Neutrophil (primary cell): ENCODE results near the gene PHC2.

ENCODE experiments used
- H3K27ac ChIP-seq: fragments of 200-600 bp; sonication (generic); 2 replicates; pipeline ENCODE4 v1.5.1; 2016; ENCODE audit warnings: mild to moderate bottlenecking, moderate library complexity
- H3K27me3 ChIP-seq: fragments of 200-600 bp; sonication (generic); 2 replicates; pipeline ENCODE4 v1.6.0; 2016; ENCODE audit warnings: mild to moderate bottlenecking
- H3K36me3 ChIP-seq: fragments of 200-600 bp; sonication (generic); 2 replicates; pipeline ENCODE4 v1.5.1; 2017
- H3K4me1 ChIP-seq, 2 experiments: fragments of 200-600 bp in 1 of 2; sonication (generic) in 1 of 2; 1 replicate in 1 of 2; 2 replicates in 1 of 2; pipeline versions ENCODE4 v1.5.1 to v1.6.1; 2013 to 2016; ENCODE audit warnings: low read depth in 1 of 2, low read length in 1 of 2, mild to moderate bottlenecking in 1 of 2, moderate library complexity in 1 of 2; ENCODE audit not compliant: control insufficient read depth in 1 of 2, insufficient read depth in 1 of 2
- H3K4me3 ChIP-seq, 2 experiments: fragments of 200-600 bp in 1 of 2; sonication (generic) in 1 of 2; 1 replicate in 1 of 2; 2 replicates in 1 of 2; pipeline ENCODE4 v1.5.1; 2013 to 2016; ENCODE audit warnings: low read depth in 1 of 2, low read length in 1 of 2, mild to moderate bottlenecking in 1 of 2, moderate library complexity in 1 of 2
- H3K9me3 ChIP-seq: fragments of 200-600 bp; sonication (generic); 2 replicates; pipeline ENCODE4 v1.5.1; 2016
- CTCF ChIP-seq: fragments of 200-600 bp; sonication (generic); IDR thresholded peaks from 2 replicates; pipeline ENCODE4 v1.5.1; 2016; ENCODE audit warnings: antibody characterized with exemption

The PHC2 gene

DNA sequence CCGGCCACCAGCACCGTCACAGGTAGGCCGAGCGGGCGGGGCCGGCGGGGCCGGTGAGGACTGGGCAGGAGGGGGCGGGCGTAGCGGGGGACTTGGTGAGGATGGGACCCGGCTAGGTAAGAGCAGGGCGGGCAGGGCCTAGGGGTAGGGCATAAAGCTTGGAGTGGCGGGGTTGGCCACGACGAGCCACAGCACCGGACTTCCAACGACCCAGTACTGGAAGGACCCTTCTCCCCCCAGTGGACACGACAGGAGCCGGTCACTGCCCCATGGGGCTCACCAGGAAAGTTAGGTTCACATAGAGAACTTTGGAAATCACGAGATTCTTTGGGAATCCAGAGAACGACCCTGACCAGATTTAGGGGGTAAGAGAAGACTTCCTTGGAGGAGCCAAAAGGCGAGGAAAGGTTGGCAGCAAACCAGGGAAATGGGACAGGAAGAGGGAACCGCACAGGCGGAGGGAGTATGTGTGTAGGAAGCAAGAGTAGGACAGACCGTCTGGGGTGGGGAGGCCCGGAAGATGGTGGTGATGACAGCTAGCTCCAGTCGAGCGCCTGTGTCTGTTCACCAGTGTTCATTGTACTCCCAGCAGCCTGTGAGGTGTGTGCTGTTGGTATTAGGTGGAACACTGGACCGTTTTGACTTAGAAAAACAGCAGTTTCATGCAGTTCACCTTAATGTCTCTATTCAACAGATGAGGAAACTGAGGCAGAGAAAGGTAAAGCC lies 154.2 kb downstream of the PHC2 start:
- Histone ChIP-seq H3K9me3 (no peaks in the 10 kb centered on the region), H3K36me3 (peaks cover 63% of the 10 kb centered on the region), H3K27ac (no peak overlapping the region), H3K4me1 (no peaks in the 10 kb centered on the region), H3K4me3 (no peak overlapping the region), H3K27me3 (no peaks in the 10 kb centered on the region)
- no peak for TF ChIP-seq CTCF

DNA sequence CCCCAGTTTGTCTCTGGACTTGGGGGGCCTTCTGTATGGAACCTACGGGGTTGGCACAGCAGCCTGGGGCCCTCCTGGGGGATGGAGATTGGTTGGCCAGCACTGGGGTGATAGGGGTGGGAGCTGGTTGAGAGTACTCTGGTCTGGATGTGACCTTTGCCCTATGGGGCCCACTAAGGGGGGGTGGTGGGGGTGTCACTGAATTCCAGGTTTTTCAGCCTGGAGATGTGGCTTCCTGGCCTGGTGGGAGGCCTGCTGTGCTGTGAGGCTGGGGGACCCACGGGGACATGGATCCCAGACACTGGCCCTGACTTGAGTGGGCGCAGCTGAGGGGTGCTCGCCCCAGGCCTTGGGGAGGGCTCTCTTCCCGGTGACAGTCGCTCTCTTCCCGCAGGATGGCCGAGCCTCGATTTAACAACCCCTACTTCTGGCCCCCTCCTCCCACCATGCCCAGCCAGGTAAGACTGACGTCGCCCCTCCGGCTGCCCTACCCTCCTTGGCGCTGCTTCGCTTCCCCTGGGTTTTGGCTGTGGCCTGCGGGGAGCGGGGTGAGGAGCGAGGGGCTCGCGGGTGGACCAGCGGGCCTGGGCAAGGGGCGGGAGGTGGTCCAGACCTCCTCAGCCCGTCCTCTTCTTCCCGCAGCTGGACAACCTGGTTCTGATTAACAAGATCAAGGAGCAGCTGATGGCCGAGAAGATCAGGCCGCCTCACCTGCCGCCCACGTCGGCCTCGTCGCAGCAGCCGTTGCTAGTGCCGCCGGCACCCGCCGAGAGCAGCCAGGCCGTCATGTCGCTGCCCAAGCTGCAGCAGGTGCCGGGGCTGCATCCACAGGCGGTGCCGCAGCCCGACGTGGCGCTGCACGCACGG lies 155.0 kb downstream of the PHC2 start:
- H3K27ac ChIP-seq, result no peak overlapping the region
- H3K4me1 ChIP-seq, result no peaks in the 10 kb centered on the region
- H3K9me3 ChIP-seq, result no peaks in the 10 kb centered on the region
- TF ChIP-seq CTCF, result no peak
- peaks cover 61% of the 10 kb centered on the region for H3K36me3 ChIP-seq
- H3K27me3 ChIP-seq, result no peaks in the 10 kb centered on the region
- H3K4me3 ChIP-seq, result no peak overlapping the region

DNA sequence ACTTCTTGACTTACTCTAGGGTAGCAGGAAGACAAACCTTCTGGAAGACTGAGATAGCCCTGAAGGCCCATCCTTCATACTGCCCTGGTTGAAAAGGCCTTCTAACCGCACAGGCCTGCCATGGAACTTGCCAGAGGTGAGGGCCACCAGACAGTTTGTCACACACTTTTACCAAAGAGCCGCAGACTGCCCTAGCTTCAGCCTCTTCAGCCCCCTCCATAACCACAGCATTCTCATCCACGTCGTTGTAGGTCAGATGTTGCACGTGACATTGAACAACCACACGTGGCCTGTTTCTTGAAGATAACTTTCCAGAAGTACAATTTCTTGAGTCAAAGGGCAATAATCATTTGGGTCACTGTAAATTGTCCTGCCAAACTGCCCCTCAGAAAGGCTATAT lies 155.7 kb downstream of the PHC2 start:
- no peaks in the 10 kb centered on the region for H3K9me3 ChIP-seq
- TF ChIP-seq CTCF, result no peak
- H3K27me3 ChIP-seq, result no peaks in the 10 kb centered on the region
- no peaks in the 10 kb centered on the region for H3K4me1 ChIP-seq
- H3K4me3 ChIP-seq, result no peak overlapping the region
- H3K36me3 ChIP-seq, result peaks cover 59% of the 10 kb centered on the region
- no peak overlapping the region for H3K27ac ChIP-seq

GRCh38 chr1:33274446-33274845 lies 156.4 kb downstream of the PHC2 start:
- H3K27ac ChIP-seq, result no peak overlapping the region
- H3K4me1 ChIP-seq, result no peaks in the 10 kb centered on the region
- H3K36me3 ChIP-seq, result peaks cover 59% of the 10 kb centered on the region
- no peak for TF ChIP-seq CTCF
- H3K9me3 ChIP-seq, result no peaks in the 10 kb centered on the region
- H3K27me3 ChIP-seq, result no peaks in the 10 kb centered on the region
- H3K4me3 ChIP-seq, result no peak overlapping the region

- Histone ChIP-seq H3K27ac (no peak overlapping the region), H3K4me1 (no peaks in the 10 kb centered on the region), H3K9me3 (no peaks in the 10 kb centered on the region)
These were observed 156.9 kb downstream of the PHC2 start for GRCh38 chr1:33273961-33274371.

More at GRCh38 chr1:33273961-33274371, 156.9 kb downstream of the PHC2 start:
- no peaks in the 10 kb centered on the region for H3K27me3 ChIP-seq
- peaks cover 59% of the 10 kb centered on the region for H3K36me3 ChIP-seq
- TF ChIP-seq CTCF, result no peak
- no peak overlapping the region for H3K4me3 ChIP-seq
